PC-3 (cell line): ENCODE measurements around the gene RANBP1. TPM values are rescaled to one million over a fixed set of nuclear protein-coding genes. Genes with fewer than 3 reads are reported as not detected.

ENCODE experiments used
- ATAC-seq: fragments of 200-7000 bp; cut with Tn5 transposase; 2 replicates; pipeline ENCODE4 v1.9.1; 2020; ENCODE audit warnings: mild to moderate bottlenecking, moderate library complexity
- BruUV-seq: library from RNA; stranded (reverse); fragments of 400-500 nt; replicated peaks from 2 replicates; lab custom pipeline; 2021; lab: Mats Ljungman, UMichigan
- CTCF ChIA-PET: fragments of 300-600 bp; sonication (Branson Sonifier 250); formaldehyde crosslinking; loops from one replicate; lab custom pipeline; 2022; ENCODE audit warnings: antibody characterized with exemption; lab: Charles Lee
- POLR2A ChIA-PET: fragments of 300-600 bp; sonication (Branson Sonifier 250); formaldehyde crosslinking; loops from one replicate; lab custom pipeline; 2022; ENCODE audit warnings: antibody characterized with exemption; ENCODE audit not compliant: unreplicated experiment; lab: Charles Lee
- DNase-seq: peaks from one replicate; pipeline ENCODE4 v3.0.0-alpha.2; 2015
- H2AFZ ChIP-seq: fragments of 300-600 bp; sonication (generic); 2 replicates; pipeline ENCODE4 v1.6.0; 2016; ENCODE audit warnings: antibody characterized with exemption, low read length
- H3F3A ChIP-seq: fragments of 300-600 bp; sonication (generic); one replicate; pipeline ENCODE4 v1.6.0; 2017; ENCODE audit warnings: antibody characterized with exemption, low read length, control low read depth, mild to moderate bottlenecking; ENCODE audit not compliant: unreplicated experiment
- H3K27ac ChIP-seq: fragments of 300-600 bp; sonication (generic); 2 replicates; pipeline ENCODE4 v1.5.1; 2016; ENCODE audit warnings: mild to moderate bottlenecking, low read length
- H3K27me3 ChIP-seq: fragments of 300-600 bp; sonication (generic); 2 replicates; pipeline ENCODE4 v1.6.1; 2016; ENCODE audit warnings: low read length, mixed read lengths
- H3K36me3 ChIP-seq: fragments of 300-600 bp; sonication (generic); 2 replicates; pipeline ENCODE4 v1.6.1; 2016; ENCODE audit warnings: low read depth, mixed run types, low read length, mixed read lengths
- H3K4me1 ChIP-seq: fragments of 300-600 bp; sonication (generic); 2 replicates; pipeline ENCODE4 v1.5.1; 2016; ENCODE audit warnings: low read length; ENCODE audit not compliant: insufficient read depth
- H3K4me2 ChIP-seq: fragments of 300-600 bp; sonication (generic); 2 replicates; pipeline ENCODE4 v1.6.0; 2016; ENCODE audit warnings: low read length
- H3K4me3 ChIP-seq: fragments of 300-600 bp; sonication (generic); 2 replicates; pipeline ENCODE4 v1.5.1; 2016; ENCODE audit warnings: mild to moderate bottlenecking, low read length, mixed read lengths
- H3K79me2 ChIP-seq: fragments of 300-600 bp; sonication (generic); 2 replicates; pipeline ENCODE4 v1.6.1; 2017; ENCODE audit warnings: low read length, mixed read lengths
- H3K9ac ChIP-seq: fragments of 300-600 bp; sonication (generic); 2 replicates; pipeline ENCODE4 v1.6.0; 2016; ENCODE audit warnings: mild to moderate bottlenecking, low read length
- H3K9me2 ChIP-seq: fragments of 300-600 bp; sonication (generic); replicated peaks from 2 replicates; pipeline ENCODE4 v1.6.1; 2016; ENCODE audit warnings: mixed run types, low read length, mixed read lengths
- H3K9me3 ChIP-seq: fragments of 300-600 bp; sonication (generic); 2 replicates; pipeline ENCODE4 v1.6.1; 2016; ENCODE audit warnings: low read length, mixed read lengths
- H4K20me1 ChIP-seq: fragments of 300-600 bp; sonication (generic); 2 replicates; pipeline ENCODE4 v1.6.1; 2016; ENCODE audit warnings: low read length, mixed read lengths
- CTCF ChIP-seq: fragments of 300-600 bp; sonication (generic); conservative IDR thresholded peaks from 2 replicates; pipeline ENCODE4 v1.5.1; 2017; ENCODE audit warnings: antibody characterized with exemption, low read depth, mild to moderate bottlenecking, low read length
- EZH2 ChIP-seq: fragments of 300-600 bp; sonication (generic); IDR thresholded peaks from one replicate; pipeline ENCODE4 v1.6.1; 2017; ENCODE audit warnings: antibody characterized with exemption, mild to moderate bottlenecking, low read length; ENCODE audit not compliant: unreplicated experiment
- EZH2phosphoT487 ChIP-seq: fragments of 300-600 bp; sonication (generic); IDR thresholded peaks from 2 replicates; pipeline ENCODE4 v1.6.1; 2018; ENCODE audit warnings: mild to moderate bottlenecking, antibody characterized with exemption, low read length, borderline replicate concordance
- intact Hi-C: fragments of 100-400 bp; cut with micrococcal nuclease; formaldehyde crosslinking; loops from 2 replicates; pipeline ENCODE4 v1.9.0; 2023
- total RNA-seq: library from RNA; depleted of rRNA; stranded (reverse); fragments of >200 nt; gene quantifications from 2 replicates; pipeline ENCODE4 v1.2.3, GENCODE V29; 2014

RANBP1 gene
- total RNA-seq, 1 experiment from 2014 or later: 356 TPM

GRCh38 chr22:20087319-20088262 lies 28.3 kb upstream of the RANBP1 start:
- Histone ChIP-seq H3K4me1 (peaks cover 6% of the 10 kb centered on the region), H3K4me3 (no peak overlapping the region), H3K9me2 (no peaks in the 10 kb centered on the region), H2AFZ (no peak overlapping the region), H4K20me1 (peaks cover 38% of the 10 kb centered on the region), H3K79me2 (peaks cover 53% of the 10 kb centered on the region), H3K9ac (no peak overlapping the region), H3K27ac (no peak overlapping the region), H3K4me2 (no peak overlapping the region), H3K9me3 (no peaks in the 10 kb centered on the region), H3K36me3 (peaks cover 72% of the 10 kb centered on the region), H3K27me3 (no peaks in the 10 kb centered on the region), H3F3A (no peaks in the 10 kb centered on the region)
- ChIA-PET CTCF (no interaction called here), POLR2A (no interaction called here)
- ATAC-seq (no peak), DNase-seq (no peak)
- TF ChIP-seq EZH2phosphoT487: no peak
- TF ChIP-seq CTCF: no peak
- no peak for TF ChIP-seq EZH2
- intact Hi-C loops: no loop called here
- no TSS peak for BruUV-seq

- H3K4me3 ChIP-seq: no peak overlapping the region
- no peaks in the 10 kb centered on the region for H3K27me3 ChIP-seq
- peaks cover 74% of the 10 kb centered on the region for H3K36me3 ChIP-seq
- peaks cover 31% of the 10 kb centered on the region for H4K20me1 ChIP-seq
- CTCF ChIA-PET: no interaction called here
- no peak overlapping the region for H2AFZ ChIP-seq
- peaks cover 46% of the 10 kb centered on the region for H3K79me2 ChIP-seq
- H3K9ac ChIP-seq: no peak overlapping the region
- H3K9me2 ChIP-seq: no peaks in the 10 kb centered on the region
- no peaks in the 10 kb centered on the region for H3K4me1 ChIP-seq
- TF ChIP-seq CTCF (no peak), EZH2 (no peak), EZH2phosphoT487 (no peak)
- BruUV-seq: no TSS peak
- intact Hi-C loops: no loop called here
- POLR2A ChIA-PET: no interaction called here
- no peaks in the 10 kb centered on the region for H3F3A ChIP-seq
- no peak overlapping the region for H3K4me2 ChIP-seq
- DNase-seq (no peak), ATAC-seq (no peak)
- no peaks in the 10 kb centered on the region for H3K9me3 ChIP-seq
- H3K27ac ChIP-seq: no peak overlapping the region
Observed at GRCh38 chr22:20088263-20088648, 27.6 kb upstream of the RANBP1 start.

GRCh38 chr22:20089226-20089976 lies 26.5 kb upstream of the RANBP1 start:
- Histone ChIP-seq H3K36me3 (peaks cover 81% of the 10 kb centered on the region), H3K79me2 (peaks cover 35% of the 10 kb centered on the region), H4K20me1 (peaks cover 19% of the 10 kb centered on the region), H3K27me3 (no peaks in the 10 kb centered on the region), H3K9me3 (no peaks in the 10 kb centered on the region), H3F3A (no peaks in the 10 kb centered on the region), H3K4me2 (no peak overlapping the region), H2AFZ (no peak overlapping the region), H3K27ac (no peak overlapping the region), H3K4me3 (no peak overlapping the region), H3K4me1 (no peaks in the 10 kb centered on the region), H3K9me2 (no peaks in the 10 kb centered on the region), H3K9ac (no peak overlapping the region)
- no TSS peak for BruUV-seq
- intact Hi-C loops: no loop called here
- CTCF ChIA-PET: no interaction called here
- POLR2A ChIA-PET: no interaction called here
- DNase-seq: no peak
- no peak for TF ChIP-seq CTCF
- no peak for TF ChIP-seq EZH2
- TF ChIP-seq EZH2phosphoT487: no peak
- ATAC-seq: no peak
